Tibial nerve (tissue), 4 donors: ENCODE data around the gene PRR5.
A peak's percentile ranks its signal among the peaks of the same experiment; 100 is the strongest.

Experiments used
- CTCF ChIP-seq, 5 experiments: fragments of 200-600 bp in 3 of 5; fragments of 450-650 bp in 2 of 5; sonication (generic) in 3 of 5; IDR thresholded peaks; one replicate each; pipeline ENCODE4 v1.5.1; 2016 to 2019; ENCODE audit warnings: antibody characterized with exemption in 5 of 5, mild to moderate bottlenecking in 3 of 5, moderate library complexity in 2 of 5
- EP300 ChIP-seq, 2 donors: sonication (generic); formaldehyde crosslinking; IDR thresholded peaks; one replicate each; pipeline ENCODE4 v1.6.1; 2017; ENCODE audit warnings: antibody characterized with exemption in 2 of 2, mild to moderate bottlenecking in 1 of 2
- POLR2A ChIP-seq, 2 donors: fragments of 450-650 bp; IDR thresholded peaks; one replicate each; pipeline ENCODE4 v1.6.1; 2017; ENCODE audit warnings: antibody characterized with exemption in 2 of 2, mild to moderate bottlenecking in 2 of 2, moderate library complexity in 2 of 2

- no peak for TF ChIP-seq CTCF (IDR thresholded peaks at IDR 0.05)
- TF ChIP-seq POLR2A (IDR thresholded peaks at IDR 0.05): no peak
- TF ChIP-seq EP300 (IDR thresholded peaks at IDR 0.05): peak in 1 of 2 donors; percentile 15
Observed at GRCh38 chr22:44671742-44672141, 30.3 kb upstream of the PRR5 start.
